Adipocyte (in vitro differentiated cells): Measurements from ENCODE around the gene SEMA3B.
"Not testable (repeated sequence)": the region's sequence is repeated elsewhere in the genome, so short reads cannot be mapped to it uniquely, and the experiment has no call there.

Experiments
- DNase-seq: peaks from one replicate; pipeline ENCODE4 v3.0.0-alpha.2; 2015; ENCODE audit warnings: low read depth
- H3K27me3 ChIP-seq: replicated peaks from 2 replicates; pipeline ENCODE4 v1.7.0; 2013; ENCODE audit warnings: mild to moderate bottlenecking, low read length, moderate library complexity; ENCODE audit not compliant: control insufficient read depth, insufficient read depth
- H3K36me3 ChIP-seq: 2 replicates; pipeline ENCODE4 v1.7.0; 2013; ENCODE audit warnings: low read length, mild to moderate bottlenecking, moderate library complexity; ENCODE audit not compliant: control insufficient read depth, insufficient read depth, severe bottlenecking
- H3K4me1 ChIP-seq: 2 replicates; pipeline ENCODE4 v1.7.0; 2013; ENCODE audit warnings: mild to moderate bottlenecking, low read length, moderate library complexity; ENCODE audit not compliant: control insufficient read depth, insufficient read depth
- H3K4me3 ChIP-seq: 2 replicates; pipeline ENCODE4 v1.7.0; 2013; ENCODE audit warnings: mild to moderate bottlenecking, low read length, moderate library complexity
- H3K9ac ChIP-seq: 2 replicates; pipeline ENCODE4 v1.7.0; 2013; ENCODE audit warnings: mild to moderate bottlenecking, low read length, moderate library complexity
- H3K9me3 ChIP-seq: 2 replicates; pipeline ENCODE4 v1.7.0; 2013; ENCODE audit warnings: mild to moderate bottlenecking, low read length, moderate library complexity; ENCODE audit not compliant: control insufficient read depth

The SEMA3B gene

GRCh38 chr3:50274371-50275104, 5.6 kb downstream of the SEMA3B start:
- H3K4me3 ChIP-seq: no peak overlapping the region
- H3K9ac ChIP-seq: no peak overlapping the region
- peak; percentile 78 for DNase-seq
- H3K9me3 ChIP-seq: no peaks in the 10 kb centered on the region
- no peaks in the 10 kb centered on the region for H3K36me3 ChIP-seq
- peaks cover 7% of the 10 kb centered on the region for H3K27me3 ChIP-seq
- peaks cover 8% of the 10 kb centered on the region for H3K4me1 ChIP-seq

DNA sequence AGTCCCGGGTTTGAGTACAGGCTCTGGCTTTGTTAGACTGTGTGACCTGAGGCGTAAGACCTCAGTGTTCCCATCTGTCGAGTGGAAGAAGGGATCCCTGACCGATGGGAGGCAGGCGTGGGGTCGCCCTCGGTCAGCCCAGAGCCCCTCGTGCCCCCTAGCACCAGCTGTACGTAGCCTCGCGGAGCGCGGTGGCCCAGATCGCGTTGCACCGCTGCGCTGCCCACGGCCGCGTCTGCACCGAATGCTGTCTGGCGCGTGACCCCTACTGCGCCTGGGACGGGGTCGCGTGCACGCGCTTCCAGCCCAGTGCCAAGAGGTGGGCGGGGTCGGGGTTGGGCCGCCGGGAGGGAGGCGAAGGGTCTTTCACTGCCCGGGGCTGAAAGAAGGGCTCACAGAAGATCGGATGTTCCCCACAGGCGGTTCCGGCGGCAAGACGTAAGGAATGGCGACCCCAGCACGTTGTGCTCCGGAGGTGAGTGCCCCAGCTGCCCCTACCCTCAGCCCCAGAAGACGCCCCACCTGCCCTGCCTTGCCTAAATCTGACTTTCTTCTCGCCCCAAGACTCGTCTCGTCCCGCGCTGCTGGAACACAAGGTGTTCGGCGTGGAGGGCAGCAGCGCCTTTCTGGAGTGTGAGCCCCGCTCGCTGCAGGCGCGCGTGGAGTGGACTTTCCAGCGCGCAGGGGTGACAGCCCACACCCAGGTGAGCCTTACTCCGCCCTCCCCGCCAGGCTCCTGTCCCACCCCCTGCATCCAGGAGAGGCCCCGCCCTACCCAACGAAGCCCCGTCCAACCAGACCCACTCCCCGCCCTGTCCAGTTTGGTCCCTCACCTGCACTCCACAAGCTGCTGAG, 6.4 kb downstream of the SEMA3B start:
- H3K4me1 ChIP-seq: no peaks in the 10 kb centered on the region
- H3K36me3 ChIP-seq: no peaks in the 10 kb centered on the region
- DNase-seq: no peak
- H3K4me3 ChIP-seq: no peak overlapping the region
- peaks cover 7% of the 10 kb centered on the region for H3K27me3 ChIP-seq
- no peaks in the 10 kb centered on the region for H3K9me3 ChIP-seq
- H3K9ac ChIP-seq: no peak overlapping the region

GRCh38 chr3:50275996-50276761, 7.2 kb downstream of the SEMA3B start:
- Histone ChIP-seq H3K4me1 (no peaks in the 10 kb centered on the region), H3K36me3 (no peaks in the 10 kb centered on the region), H3K4me3 (no peak overlapping the region), H3K9me3 (no peaks in the 10 kb centered on the region), H3K27me3 (peaks cover 7% of the 10 kb centered on the region), H3K9ac (no peak overlapping the region)
- DNase-seq: no peak

GRCh38 chr3:50276762-50277101, 7.8 kb downstream of the SEMA3B start:
- H3K27me3 ChIP-seq: peaks cover 7% of the 10 kb centered on the region
- H3K9me3 ChIP-seq: no peaks in the 10 kb centered on the region
- H3K4me3 ChIP-seq: no peak overlapping the region
- H3K36me3 ChIP-seq: no peaks in the 10 kb centered on the region
- DNase-seq: no peak
- no peak overlapping the region for H3K9ac ChIP-seq
- H3K4me1 ChIP-seq: no peaks in the 10 kb centered on the region

GRCh38 chr3:50278123-50278879, 9.4 kb downstream of the SEMA3B start:
- Histone ChIP-seq H3K36me3 (no peaks in the 10 kb centered on the region), H3K4me1 (no peaks in the 10 kb centered on the region), H3K9ac (no peak overlapping the region), H3K4me3 (no peak overlapping the region), H3K9me3 (no peaks in the 10 kb centered on the region), H3K27me3 (peaks cover 7% of the 10 kb centered on the region)
- DNase-seq: no peak

DNA sequence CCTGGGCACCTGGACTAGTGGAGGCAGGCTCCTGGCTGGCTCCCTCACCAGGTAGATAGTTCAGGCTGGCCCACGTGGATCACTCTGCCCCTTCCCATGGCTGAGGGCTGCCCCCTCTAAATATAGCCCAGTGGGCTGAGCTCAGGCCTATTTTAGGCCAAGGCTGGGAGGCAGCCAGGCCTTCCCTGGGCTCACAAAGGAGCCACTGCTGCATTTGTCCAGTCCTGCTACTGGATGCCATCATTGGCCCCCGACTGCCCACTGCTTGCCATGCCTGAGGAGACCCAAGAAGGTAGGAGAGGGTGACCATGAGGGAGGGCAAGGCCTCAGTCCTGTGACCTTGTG, 9.9 kb downstream of the SEMA3B start, which contains the start of gene LSMEM2:
Gene LSMEM2, plus strand, starts transcription at position 208 of the 345 bp plus-strand sequence. Its CDS starts 27 bp downstream, at position 235.
- H3K9ac ChIP-seq: no peak within 1 kb of the TSS
- no peak for DNase-seq
- H3K9me3 ChIP-seq: no peaks in the 10 kb centered on the region
- H3K36me3 ChIP-seq: no peaks in the 10 kb centered on the region
- no peaks in the 10 kb centered on the region for H3K4me1 ChIP-seq
- H3K4me3 ChIP-seq: no peak within 1 kb of the TSS
- H3K27me3 ChIP-seq: peaks cover 4% of the 10 kb centered on the region

- H3K9ac ChIP-seq: no peak overlapping the region
- H3K27me3 ChIP-seq: peaks cover 1% of the 10 kb centered on the region
- no peaks in the 10 kb centered on the region for H3K4me1 ChIP-seq
- no peaks in the 10 kb centered on the region for H3K36me3 ChIP-seq
- H3K9me3 ChIP-seq: no peaks in the 10 kb centered on the region
- DNase-seq: no peak
- no peak overlapping the region for H3K4me3 ChIP-seq
Measured at GRCh38 chr3:50279255-50280016, 10.5 kb downstream of the SEMA3B start.

GRCh38 chr3:50284121-50284520, 15.2 kb downstream of the SEMA3B start:
- not testable (repeated sequence) for H3K4me3 ChIP-seq, DNase-seq, H3K9ac ChIP-seq, H3K4me1 ChIP-seq, H3K27me3 ChIP-seq, H3K9me3 ChIP-seq
- H3K36me3 ChIP-seq: peaks cover 26% of the 10 kb centered on the region

GRCh38 chr3:50286322-50287227, 17.6 kb downstream of the SEMA3B start:
- DNase-seq: no peak
- Histone ChIP-seq H3K4me1 (peaks cover 6% of the 10 kb centered on the region), H3K9me3 (no peaks in the 10 kb centered on the region), H3K27me3 (no peaks in the 10 kb centered on the region), H3K9ac (no peak overlapping the region), H3K4me3 (no peak overlapping the region), H3K36me3 (peaks cover 43% of the 10 kb centered on the region)
